Neural progenitor cell (in vitro differentiated cells): ENCODE data around the gene SHISAL2A. TPM values are rescaled to one million over a fixed set of nuclear protein-coding genes. Genes with fewer than 3 reads are reported as not detected.

ENCODE experiments used
- DNase-seq: peaks from one replicate; pipeline ENCODE4 v3.0.0-alpha.2; 2016; ENCODE audit warnings: low spot score
- H2AFZ ChIP-seq: fragments of 200-600 bp; sonication (generic); replicated peaks from 2 replicates; pipeline ENCODE4 v1.6.1; 2016; ENCODE audit warnings: antibody characterized with exemption
- H3F3A ChIP-seq: fragments of 200-600 bp; sonication (generic); 2 replicates; pipeline ENCODE4 v1.6.1; 2016; ENCODE audit warnings: antibody characterized with exemption, low read depth
- H3K27ac ChIP-seq: fragments of 200-600 bp; sonication (generic); 2 replicates; pipeline ENCODE4 v1.5.1; 2016; ENCODE audit warnings: mild to moderate bottlenecking
- H3K27me3 ChIP-seq: fragments of 200-600 bp; sonication (generic); 2 replicates; pipeline ENCODE4 v1.6.1; 2016; ENCODE audit warnings: mild to moderate bottlenecking, moderate library complexity
- H3K36me3 ChIP-seq: fragments of 200-600 bp; sonication (generic); 2 replicates; pipeline ENCODE4 v1.5.1; 2016
- H3K4me1 ChIP-seq: fragments of 200-600 bp; sonication (generic); 2 replicates; pipeline ENCODE4 v1.6.1; 2016; ENCODE audit warnings: mixed run types
- H3K4me2 ChIP-seq: fragments of 200-600 bp; sonication (generic); 2 replicates; pipeline ENCODE4 v1.6.1; 2016
- H3K4me3 ChIP-seq: fragments of 200-600 bp; sonication (generic); 2 replicates; pipeline ENCODE4 v1.5.1; 2016
- H3K79me2 ChIP-seq: fragments of 200-600 bp; sonication (generic); 2 replicates; pipeline ENCODE4 v1.6.1; 2016; ENCODE audit warnings: low read depth
- H3K9ac ChIP-seq: fragments of 200-600 bp; sonication (generic); 2 replicates; pipeline ENCODE4 v1.6.1; 2016
- H3K9me3 ChIP-seq: fragments of 200-600 bp; sonication (generic); 2 replicates; pipeline ENCODE4 v1.5.1; 2016; ENCODE audit warnings: low read depth
- H4K20me1 ChIP-seq: fragments of 200-600 bp; sonication (generic); 2 replicates; pipeline ENCODE4 v1.6.1; 2016; ENCODE audit warnings: low read depth
- H3K27ac Mint-ChIP-seq: 3 replicates; pipeline ENCODE4 v1.8.0; 2021; ENCODE audit warnings: mixed read lengths
- H3K27me3 Mint-ChIP-seq: 2 replicates; pipeline ENCODE4 v1.8.0; 2022; ENCODE audit warnings: low read depth, mild to moderate bottlenecking, inconsistent platforms, moderate library complexity, mixed read lengths; ENCODE audit not compliant: insufficient read depth
- H3K36me3 Mint-ChIP-seq: 3 replicates; pipeline ENCODE4 v1.8.0; 2021; ENCODE audit warnings: mixed read lengths
- H3K4me1 Mint-ChIP-seq: 3 replicates; pipeline ENCODE4 v1.8.0; 2021; ENCODE audit warnings: mixed read lengths
- H3K4me3 Mint-ChIP-seq: 3 replicates; pipeline ENCODE4 v1.8.0; 2021; ENCODE audit warnings: mild to moderate bottlenecking, moderate library complexity, mixed read lengths
- H3K9me3 Mint-ChIP-seq: 3 replicates; pipeline ENCODE4 v1.8.0; 2020; ENCODE audit warnings: mixed read lengths
- EZH2 ChIP-seq: fragments of 200-600 bp; sonication (generic); IDR thresholded peaks from 2 replicates; pipeline ENCODE4 v1.6.1; 2017; ENCODE audit warnings: antibody characterized with exemption, mild to moderate bottlenecking, moderate library complexity
- EZH2phosphoT487 ChIP-seq: fragments of 200-600 bp; sonication (generic); IDR thresholded peaks from 2 replicates; pipeline ENCODE4 v1.6.1; 2017; ENCODE audit warnings: antibody characterized with exemption
- total RNA-seq: library from RNA; depleted of rRNA; stranded (reverse); fragments of >200 nt; gene quantifications from 2 replicates; pipeline ENCODE4 v1.2.3, GENCODE V29; 2015; ENCODE audit warnings: low replicate concordance
- TF ChIP-seq, protein P1 (sequence below): fragments of 200-600 bp; sonication (generic); IDR thresholded peaks from 2 replicates; pipeline ENCODE4 v1.5.1; 2017; ENCODE audit warnings: antibody characterized with exemption, mild to moderate bottlenecking

The SHISAL2A gene
- total RNA-seq, 1 donor from 2014 or later, result 0.11 TPM

DNA sequence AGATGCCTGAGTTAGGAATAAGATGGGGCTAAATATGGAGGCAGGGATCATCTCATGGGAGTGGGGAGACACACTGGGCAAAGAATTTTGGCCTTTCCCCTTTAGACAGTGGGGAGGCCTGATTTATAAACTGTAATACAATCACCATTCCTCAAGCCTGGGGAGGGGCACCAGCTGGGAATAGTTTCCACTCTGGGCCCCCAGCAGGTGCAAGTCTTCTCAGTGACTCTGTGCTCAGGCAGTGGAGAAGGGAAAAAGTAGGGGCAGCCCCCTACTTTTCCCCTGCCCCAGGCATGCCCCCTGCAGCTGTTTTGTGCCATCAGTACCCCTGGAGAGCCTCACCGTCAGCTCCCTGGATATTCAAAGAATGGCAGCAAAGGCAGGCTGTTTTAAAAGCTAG, 46.1 kb downstream of the SHISAL2A start:
- Mint-ChIP-seq H3K9me3 (no peaks in the 10 kb centered on the region), H3K36me3 (no peaks in the 10 kb centered on the region), H3K27me3 (peaks cover 4% of the 10 kb centered on the region), H3K4me1 (peaks cover 25% of the 10 kb centered on the region), H3K27ac (peak overlapping the region; percentile 38), H3K4me3 (no peak overlapping the region)
- DNase-seq, result peak; percentile 31
- TF ChIP-seq EZH2phosphoT487 (no peak), EZH2 (no peak)
- TF ChIP-seq, protein P1, sequence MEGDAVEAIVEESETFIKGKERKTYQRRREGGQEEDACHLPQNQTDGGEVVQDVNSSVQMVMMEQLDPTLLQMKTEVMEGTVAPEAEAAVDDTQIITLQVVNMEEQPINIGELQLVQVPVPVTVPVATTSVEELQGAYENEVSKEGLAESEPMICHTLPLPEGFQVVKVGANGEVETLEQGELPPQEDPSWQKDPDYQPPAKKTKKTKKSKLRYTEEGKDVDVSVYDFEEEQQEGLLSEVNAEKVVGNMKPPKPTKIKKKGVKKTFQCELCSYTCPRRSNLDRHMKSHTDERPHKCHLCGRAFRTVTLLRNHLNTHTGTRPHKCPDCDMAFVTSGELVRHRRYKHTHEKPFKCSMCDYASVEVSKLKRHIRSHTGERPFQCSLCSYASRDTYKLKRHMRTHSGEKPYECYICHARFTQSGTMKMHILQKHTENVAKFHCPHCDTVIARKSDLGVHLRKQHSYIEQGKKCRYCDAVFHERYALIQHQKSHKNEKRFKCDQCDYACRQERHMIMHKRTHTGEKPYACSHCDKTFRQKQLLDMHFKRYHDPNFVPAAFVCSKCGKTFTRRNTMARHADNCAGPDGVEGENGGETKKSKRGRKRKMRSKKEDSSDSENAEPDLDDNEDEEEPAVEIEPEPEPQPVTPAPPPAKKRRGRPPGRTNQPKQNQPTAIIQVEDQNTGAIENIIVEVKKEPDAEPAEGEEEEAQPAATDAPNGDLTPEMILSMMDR, result no peak
- Histone ChIP-seq H3K4me3 (no peak overlapping the region), H3K9me3 (no peaks in the 10 kb centered on the region), H3K27ac (peak overlapping the region; percentile 73), H3K9ac (no peak overlapping the region), H3K36me3 (no peaks in the 10 kb centered on the region), H3K79me2 (no peaks in the 10 kb centered on the region), H3K4me1 (peaks cover 15% of the 10 kb centered on the region), H4K20me1 (no peaks in the 10 kb centered on the region), H2AFZ (no peak overlapping the region), H3F3A (peaks cover 35% of the 10 kb centered on the region), H3K4me2 (peak overlapping the region; percentile 50), H3K27me3 (no peaks in the 10 kb centered on the region)

DNA sequence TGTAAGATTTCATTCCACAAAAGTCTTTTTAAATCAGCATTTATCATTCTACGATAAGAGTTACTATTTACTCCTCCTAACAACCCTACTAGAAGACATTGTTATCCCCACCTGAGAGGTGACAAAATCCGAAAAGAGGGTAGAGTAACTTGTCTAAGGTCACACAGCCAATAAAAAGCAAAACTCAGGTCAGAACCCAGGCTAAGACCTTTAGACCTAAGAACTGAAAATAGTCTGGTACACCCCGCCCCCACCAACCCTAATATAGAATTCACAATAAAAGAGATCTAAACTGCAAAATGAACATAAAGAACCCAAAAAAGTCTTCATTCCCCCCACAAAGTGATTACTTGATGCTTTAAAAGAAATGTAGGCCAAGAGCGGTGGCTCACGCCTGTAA, 46.5 kb downstream of the SHISAL2A start:
- H3K9me3 Mint-ChIP-seq, result no peaks in the 10 kb centered on the region
- peak overlapping the region; percentile 50 for H3K4me2 ChIP-seq
- no peaks in the 10 kb centered on the region for H3K79me2 ChIP-seq
- peak overlapping the region; percentile 34 for H3K27ac Mint-ChIP-seq
- H3K36me3 Mint-ChIP-seq, result no peaks in the 10 kb centered on the region
- no peaks in the 10 kb centered on the region for H4K20me1 ChIP-seq
- peak overlapping the region; percentile 73 for H3K27ac ChIP-seq
- H3K4me1 Mint-ChIP-seq, result peaks cover 24% of the 10 kb centered on the region
- H3K9me3 ChIP-seq, result no peaks in the 10 kb centered on the region
- no peak overlapping the region for H3K4me3 Mint-ChIP-seq
- DNase-seq, result no peak
- TF ChIP-seq, protein P1, result no peak
- TF ChIP-seq EZH2 (no peak), EZH2phosphoT487 (no peak)
- H3K9ac ChIP-seq, result no peak overlapping the region
- no peaks in the 10 kb centered on the region for H3K36me3 ChIP-seq
- peaks cover 4% of the 10 kb centered on the region for H3K27me3 Mint-ChIP-seq
- peaks cover 35% of the 10 kb centered on the region for H3F3A ChIP-seq
- no peak overlapping the region for H2AFZ ChIP-seq
- H3K27me3 ChIP-seq, result no peaks in the 10 kb centered on the region
- no peak overlapping the region for H3K4me3 ChIP-seq
- H3K4me1 ChIP-seq, result peaks cover 15% of the 10 kb centered on the region

DNA sequence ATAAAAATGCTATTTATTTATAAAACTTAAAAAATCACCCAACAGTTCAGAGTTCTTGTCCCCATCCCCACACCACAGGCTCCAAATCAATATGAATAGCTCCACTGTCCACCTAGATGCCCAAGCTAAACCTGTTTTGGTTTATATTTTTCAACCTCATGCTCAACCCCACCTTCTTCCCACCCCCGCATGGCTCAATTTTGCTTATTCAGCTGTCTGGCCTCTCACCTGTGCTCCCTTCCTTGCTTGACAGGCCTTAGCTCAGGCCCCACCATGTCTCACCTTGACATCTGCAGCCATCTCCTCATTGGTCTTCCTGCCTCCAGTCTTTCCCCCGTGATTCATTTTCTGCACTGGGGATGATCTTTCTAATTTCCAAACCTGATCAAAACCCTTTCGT, 47.4 kb downstream of the SHISAL2A start:
- Mint-ChIP-seq H3K9me3 (no peaks in the 10 kb centered on the region), H3K4me3 (no peak overlapping the region), H3K36me3 (no peaks in the 10 kb centered on the region), H3K27me3 (peaks cover 4% of the 10 kb centered on the region), H3K27ac (no peak overlapping the region), H3K4me1 (peaks cover 17% of the 10 kb centered on the region)
- TF ChIP-seq, protein P1, result no peak
- TF ChIP-seq EZH2phosphoT487 (no peak), EZH2 (no peak)
- H4K20me1 ChIP-seq, result no peaks in the 10 kb centered on the region
- H3K4me2 ChIP-seq, result no peak overlapping the region
- H3K9ac ChIP-seq, result no peak overlapping the region
- H3K4me3 ChIP-seq, result no peak overlapping the region
- no peaks in the 10 kb centered on the region for H3K36me3 ChIP-seq
- H3K4me1 ChIP-seq, result peaks cover 15% of the 10 kb centered on the region
- H3K27me3 ChIP-seq, result no peaks in the 10 kb centered on the region
- no peaks in the 10 kb centered on the region for H3K9me3 ChIP-seq
- peaks cover 40% of the 10 kb centered on the region for H3F3A ChIP-seq
- no peak for DNase-seq
- H2AFZ ChIP-seq, result no peak overlapping the region
- H3K79me2 ChIP-seq, result no peaks in the 10 kb centered on the region
- H3K27ac ChIP-seq, result no peak overlapping the region
